ENCODE data around the gene BCCIP. TPM values are rescaled to one million over a fixed set of nuclear protein-coding genes. Genes with fewer than 3 reads are reported as not detected.

BCCIP gene
- total and polyA plus RNA-seq, 8 donors = 39.4 to 86.2 (median 77.5) TPM

GRCh38 chr10:125824736-125825135 is 1.4 kb downstream of the BCCIP start:
- no peaks in the 10 kb centered on the region for H3K27me3 ChIP-seq
- no peak for DNase-seq
- peaks cover 26 to 51% of the 10 kb centered on the region in 2 donors for H3K4me1 ChIP-seq
- H3K4me3 ChIP-seq = peak overlapping the region in 1 of 2 donors; percentile 86
- peaks cover 0 to 36% of the 10 kb centered on the region in 2 donors for H3K36me3 ChIP-seq
- no peaks in the 10 kb centered on the region for H3K9me3 ChIP-seq
- no peak for ATAC-seq
- TF ChIP-seq CTCF (IDR thresholded peaks at IDR 0.05) = no peak
- H3K27ac ChIP-seq = no peak overlapping the region
- intact Hi-C loops (cut with DNase I) = no loop called here

DNA sequence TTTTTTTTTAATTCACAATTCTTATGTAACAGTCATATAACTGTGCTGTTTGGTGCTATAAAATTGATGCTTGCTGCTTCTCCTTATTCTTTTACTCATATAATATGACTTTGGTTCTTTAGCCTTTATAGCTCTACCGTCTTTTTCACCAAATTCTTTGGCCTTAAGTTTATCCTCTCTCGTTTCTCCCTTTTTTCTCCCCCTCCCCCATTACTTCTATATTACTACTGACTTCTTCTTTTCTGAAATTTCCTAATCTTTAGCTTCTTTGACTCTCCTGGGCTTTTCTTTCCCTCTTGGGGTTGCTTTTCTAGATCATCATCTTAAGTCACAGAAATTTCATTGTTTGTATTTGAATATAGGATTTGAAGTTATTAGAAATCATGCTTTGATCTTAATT is 3.8 kb downstream of the BCCIP start:
- no peak for ATAC-seq
- Histone ChIP-seq H3K36me3 (peaks cover 0 to 60% of the 10 kb centered on the region in 2 donors), H3K4me1 (peaks cover 20 to 37% of the 10 kb centered on the region in 2 donors), H3K27me3 (no peaks in the 10 kb centered on the region), H3K9me3 (no peaks in the 10 kb centered on the region), H3K4me3 (no peak overlapping the region), H3K27ac (no peak overlapping the region)
- TF ChIP-seq CTCF (IDR thresholded peaks at IDR 0.05) = no peak
- DNase-seq = no peak
- intact Hi-C loops (cut with DNase I) = no loop called here

DNA sequence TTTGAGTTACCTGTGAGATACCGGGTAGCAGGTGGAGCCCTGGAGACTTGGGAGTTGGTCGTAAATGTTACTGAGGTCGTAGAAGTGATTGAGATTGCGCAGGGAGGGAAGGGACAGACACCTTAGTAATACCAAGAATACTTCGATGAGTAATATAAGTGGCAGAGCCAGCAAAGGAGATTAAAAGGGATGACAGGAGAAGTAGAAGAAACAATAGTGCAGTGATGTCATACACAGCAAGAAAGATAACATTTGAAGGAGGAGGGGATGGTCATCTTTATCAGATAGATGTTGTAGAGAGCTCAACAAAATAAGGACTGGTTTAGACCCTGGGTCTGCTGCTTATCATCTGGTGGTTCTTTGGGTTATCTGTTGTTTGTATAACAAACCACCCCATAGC is 5.0 kb downstream of the BCCIP start:
- Histone ChIP-seq H3K27ac (no peak overlapping the region), H3K36me3 (peaks cover 0 to 72% of the 10 kb centered on the region in 2 donors), H3K9me3 (no peaks in the 10 kb centered on the region), H3K4me1 (peaks cover 16 to 32% of the 10 kb centered on the region in 2 donors), H3K27me3 (no peaks in the 10 kb centered on the region), H3K4me3 (no peak overlapping the region)
- intact Hi-C loops (cut with DNase I) = no loop called here
- ATAC-seq (no peak), DNase-seq (no peak)
- TF ChIP-seq CTCF (IDR thresholded peaks at IDR 0.05) = no peak

- DNase-seq (no peak), ATAC-seq (no peak)
- Histone ChIP-seq H3K4me1 (no peaks in the 10 kb centered on the region), H3K36me3 (peaks cover 0 to 100% of the 10 kb centered on the region in 2 donors), H3K9me3 (no peaks in the 10 kb centered on the region), H3K27ac (no peak overlapping the region), H3K4me3 (no peak overlapping the region), H3K27me3 (no peaks in the 10 kb centered on the region)
- TF ChIP-seq CTCF (IDR thresholded peaks at IDR 0.05) = no peak
- intact Hi-C loops (cut with DNase I) = no loop called here
These were observed 13.4 kb downstream of the BCCIP start for GRCh38 chr10:125836746-125837145.

DNA sequence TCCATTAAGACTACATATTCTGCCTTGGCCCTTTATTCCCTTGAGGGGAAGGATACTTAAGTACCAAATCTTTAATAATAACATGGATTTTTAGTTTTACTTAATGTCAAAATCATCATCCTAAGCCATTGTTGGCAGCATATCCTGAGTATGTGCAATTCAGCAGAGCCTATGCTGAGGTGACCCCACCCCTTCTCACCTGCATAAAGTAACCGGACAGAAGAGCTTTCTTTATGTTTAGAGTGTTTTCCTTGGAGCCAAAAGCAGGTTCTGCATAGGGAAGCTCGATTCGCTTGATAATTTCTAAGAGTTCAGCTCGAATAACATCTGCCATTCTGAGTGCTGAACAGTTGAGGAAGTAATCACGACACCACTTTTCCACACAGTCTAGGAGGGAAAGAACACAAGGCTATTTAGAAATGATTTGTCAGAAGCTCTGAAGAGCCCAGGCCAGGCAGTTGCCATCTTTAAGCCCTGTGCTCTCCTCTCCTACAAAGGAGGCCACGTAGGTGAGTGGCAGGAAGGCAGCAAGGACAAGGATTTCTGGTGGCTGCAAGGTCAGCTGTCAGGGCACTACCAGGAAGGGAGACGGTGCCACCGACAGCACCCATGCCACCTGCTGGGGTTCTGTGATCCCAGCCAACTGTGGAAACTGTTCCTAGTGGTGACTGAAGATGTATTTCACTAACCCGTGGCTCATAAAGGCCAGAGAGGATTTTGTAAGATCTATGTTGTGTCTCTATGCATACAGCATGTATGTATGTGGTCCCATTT is 15.6 kb downstream of the BCCIP start:
- ATAC-seq (no peak), DNase-seq (no peak)
- Histone ChIP-seq H3K27ac (no peak overlapping the region), H3K4me3 (no peak overlapping the region), H3K27me3 (no peaks in the 10 kb centered on the region), H3K36me3 (peaks cover 0 to 90% of the 10 kb centered on the region in 2 donors), H3K4me1 (no peaks in the 10 kb centered on the region), H3K9me3 (no peaks in the 10 kb centered on the region)
- intact Hi-C loops (cut with DNase I) = no loop called here
- no peak for TF ChIP-seq CTCF (IDR thresholded peaks at IDR 0.05)

All from left lung (tissue), 10 donors.